Anterior cingulate cortex (tissue), 58 donors: ENCODE results near the gene TENT4A.
A peak's percentile ranks its signal among the peaks of the same experiment; 100 is the strongest.

Source experiments
- DNase-seq, 58 donors: peaks; one replicate each; lab custom pipeline; 2025; lab: John Stamatoyannopoulos, UW

TENT4A gene

DNA sequence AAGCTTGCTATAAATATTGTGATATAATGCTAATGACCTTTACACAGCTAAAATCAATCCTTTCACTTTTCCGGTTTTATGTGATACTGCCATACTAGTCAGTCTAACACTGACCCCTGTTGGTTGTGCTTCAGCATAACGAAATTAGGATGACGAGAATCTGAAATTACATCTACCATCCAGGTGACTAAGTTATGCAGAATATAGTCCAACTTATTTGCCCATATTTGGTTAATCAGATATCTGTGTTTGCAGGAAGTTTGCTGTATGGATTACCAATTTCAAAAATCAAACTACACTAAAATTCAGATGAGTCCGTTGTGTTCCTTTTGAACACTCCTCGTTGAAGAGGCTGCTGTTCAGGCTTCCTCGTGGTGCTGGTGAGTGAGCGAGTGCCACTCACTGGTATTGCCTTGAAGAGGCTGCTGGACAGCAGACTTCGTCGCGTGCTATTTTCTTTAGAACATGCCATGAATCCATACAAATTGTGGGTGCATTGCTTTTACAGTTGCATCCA lies 32.5 kb downstream of the TENT4A start:
- peak in 1 of 58 donors; percentile 36 for DNase-seq

- no peak for DNase-seq
Observed at GRCh38 chr5:6746244-6746643, 33.0 kb downstream of the TENT4A start.

GRCh38 chr5:6747103-6747502 lies 33.9 kb downstream of the TENT4A start:
- no peak for DNase-seq

GRCh38 chr5:6748142-6748541 lies 34.9 kb downstream of the TENT4A start:
- no peak for DNase-seq

DNA sequence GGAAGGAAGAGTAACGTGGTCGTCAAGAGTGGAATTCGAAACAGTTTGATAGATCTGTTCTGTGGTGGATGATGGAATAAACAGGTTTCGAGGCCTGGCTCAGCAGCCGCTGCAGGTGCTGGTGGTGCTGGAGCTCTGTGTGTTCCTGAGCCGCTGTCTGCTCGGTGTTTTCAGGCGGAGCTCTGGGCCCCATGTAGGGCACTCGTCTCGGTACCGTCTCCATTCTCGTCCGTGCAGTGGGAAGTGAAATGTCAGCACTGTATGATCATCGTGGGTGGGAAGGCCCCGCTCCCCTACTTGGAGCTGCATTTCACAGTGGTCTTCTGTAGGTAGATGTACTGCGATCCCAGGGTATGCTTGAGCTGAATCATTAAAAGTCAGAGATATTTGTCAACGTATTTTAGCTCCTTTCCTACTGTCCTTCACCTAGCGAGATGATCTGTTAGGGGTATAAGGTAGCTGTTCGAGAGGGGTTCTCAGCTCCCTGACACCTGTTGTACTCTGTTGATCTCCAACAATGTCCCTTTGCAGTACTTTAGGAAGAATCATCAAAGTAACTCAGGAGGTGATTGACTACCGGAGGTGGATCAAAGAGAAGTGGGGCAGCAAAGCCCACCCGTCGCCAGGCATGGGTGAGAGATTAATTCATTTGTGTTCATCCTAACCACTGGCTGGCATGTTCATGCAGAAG lies 35.9 kb downstream of the TENT4A start:
- no peak for DNase-seq

- no peak for DNase-seq
Observed at GRCh38 chr5:6750142-6750840, 37.1 kb downstream of the TENT4A start.

GRCh38 chr5:6750951-6751685 lies 37.9 kb downstream of the TENT4A start:
- no peak for DNase-seq

DNA sequence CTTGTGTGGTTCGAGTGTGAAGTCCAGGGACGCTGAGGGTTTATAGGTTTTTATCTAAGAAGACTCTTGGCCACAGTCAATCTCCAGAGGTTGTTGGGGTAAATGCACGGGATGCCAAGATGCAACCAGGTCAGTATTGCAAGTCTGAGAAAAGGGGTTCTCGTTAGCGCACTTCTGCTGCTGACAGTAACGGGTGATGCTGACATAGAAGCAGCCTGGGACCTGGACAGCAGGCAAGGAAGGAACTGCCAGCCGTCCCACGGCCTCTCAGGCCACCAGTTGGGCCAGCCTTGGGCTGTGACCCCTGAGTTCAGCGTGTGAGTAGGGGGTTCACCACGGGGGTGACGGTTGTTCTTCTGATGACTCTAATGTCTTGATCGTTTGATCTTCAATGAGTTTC lies 39.0 kb downstream of the TENT4A start:
- no peak for DNase-seq

DNA sequence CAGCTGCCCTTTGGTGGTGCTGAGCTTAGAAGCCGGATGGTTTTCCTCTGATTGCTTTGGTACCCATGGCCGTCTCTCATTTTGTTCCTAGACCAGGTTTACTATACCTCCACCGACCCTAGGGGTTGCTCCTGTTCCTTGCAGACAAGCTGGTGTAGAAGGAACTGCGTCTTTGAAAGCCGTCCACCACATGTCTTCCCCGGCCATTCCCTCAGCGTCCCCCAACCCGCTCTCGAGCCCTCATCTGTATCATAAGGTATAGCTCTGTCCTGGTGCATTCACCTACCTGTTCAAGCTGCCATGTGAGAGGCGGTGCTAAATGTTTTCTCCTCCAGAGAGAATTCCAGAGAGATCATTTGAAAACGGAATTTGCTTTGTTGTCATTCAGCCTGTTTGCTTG lies 39.5 kb downstream of the TENT4A start:
- DNase-seq: no peak

DNA sequence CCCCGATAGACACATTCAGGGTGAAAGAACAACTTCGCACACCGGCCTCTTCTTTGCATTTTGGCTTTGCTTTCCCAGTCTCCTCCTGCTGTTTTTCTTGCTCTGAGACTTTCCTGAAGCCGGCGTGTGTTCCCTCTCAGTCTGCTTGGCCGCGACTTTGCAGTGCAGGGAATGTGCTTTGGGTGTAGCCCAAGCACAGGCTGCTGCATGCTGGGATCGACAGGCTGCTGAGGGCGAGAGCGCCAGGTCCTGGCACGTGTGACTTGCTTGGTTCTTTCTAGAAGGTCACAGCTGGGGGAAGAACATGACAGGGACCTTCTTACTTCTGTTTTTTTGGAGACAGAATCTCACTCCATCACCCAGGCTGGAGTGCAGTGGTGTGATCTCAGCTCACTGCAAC lies 40.6 kb downstream of the TENT4A start:
- peak in 33 of 58 donors; percentile 11 to 69 (median 35) for DNase-seq

GRCh38 chr5:6754766-6755165 lies 41.5 kb downstream of the TENT4A start:
- DNase-seq: no peak

DNA sequence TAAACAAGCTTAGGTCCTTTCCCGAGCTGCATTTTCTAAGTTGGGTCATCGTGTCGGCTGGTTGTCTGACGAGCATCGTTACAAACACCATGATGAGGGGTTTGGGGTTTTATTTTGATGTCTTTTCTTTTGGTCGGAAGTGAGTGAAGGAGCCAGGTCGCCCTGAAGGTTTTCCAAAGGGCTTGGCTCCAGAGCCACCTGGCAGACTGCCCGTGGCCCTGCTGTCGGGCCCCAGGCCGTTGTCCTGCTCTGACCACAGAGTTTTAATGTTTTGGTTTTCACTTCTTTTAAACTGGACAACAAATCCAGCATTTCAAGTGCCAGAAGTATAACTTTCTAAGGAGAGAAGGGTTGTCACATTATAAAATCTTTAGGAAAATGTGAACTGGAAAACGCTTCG lies 42.3 kb downstream of the TENT4A start:
- DNase-seq: peak in 16 of 58 donors; percentile 7 to 50 (median 17)

DNA sequence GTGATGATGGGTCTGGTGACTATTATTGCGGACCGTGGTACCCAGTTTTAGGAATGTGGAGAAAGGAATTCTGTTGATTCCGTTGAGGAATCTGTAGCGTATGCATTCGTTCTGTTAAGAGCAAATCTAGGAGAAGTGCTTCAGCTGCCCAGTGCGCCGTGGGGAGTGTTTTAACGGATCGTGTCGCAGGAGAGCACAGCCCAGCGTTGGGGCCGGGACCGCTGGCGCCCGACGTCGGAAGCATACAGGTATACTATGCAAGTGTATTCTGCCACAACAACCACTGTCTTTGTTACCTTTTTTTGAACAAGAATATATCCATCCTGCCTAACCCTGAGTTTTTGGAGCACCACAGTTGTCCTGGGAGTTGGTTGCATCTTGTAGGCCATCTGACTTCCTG lies 42.7 kb downstream of the TENT4A start:
- DNase-seq: no peak

GRCh38 chr5:6757414-6757969 lies 44.3 kb downstream of the TENT4A start:
- no peak for DNase-seq

DNA sequence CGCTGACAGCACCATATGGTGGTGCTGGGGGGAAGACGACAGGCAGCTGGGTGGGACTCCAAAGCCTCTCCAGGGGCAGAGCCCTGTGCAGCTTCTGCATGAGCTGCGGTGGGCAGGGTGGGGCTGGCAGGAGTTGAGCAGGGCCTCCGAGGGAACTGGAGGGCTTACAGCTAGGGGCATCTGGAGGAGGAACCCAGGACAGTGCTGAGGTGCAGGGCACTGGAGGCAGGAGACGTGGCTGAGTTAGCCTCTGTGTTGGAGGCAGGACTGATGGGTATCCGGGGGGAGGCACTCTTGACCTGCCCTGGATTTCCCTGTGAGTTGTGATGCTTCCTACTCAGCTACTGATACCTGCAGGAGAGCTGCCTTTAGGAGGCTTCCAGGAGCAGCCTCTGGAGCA lies 45.0 kb downstream of the TENT4A start:
- DNase-seq: no peak

- no peak for DNase-seq
Observed at GRCh38 chr5:6758706-6759105, 45.5 kb downstream of the TENT4A start.

DNA sequence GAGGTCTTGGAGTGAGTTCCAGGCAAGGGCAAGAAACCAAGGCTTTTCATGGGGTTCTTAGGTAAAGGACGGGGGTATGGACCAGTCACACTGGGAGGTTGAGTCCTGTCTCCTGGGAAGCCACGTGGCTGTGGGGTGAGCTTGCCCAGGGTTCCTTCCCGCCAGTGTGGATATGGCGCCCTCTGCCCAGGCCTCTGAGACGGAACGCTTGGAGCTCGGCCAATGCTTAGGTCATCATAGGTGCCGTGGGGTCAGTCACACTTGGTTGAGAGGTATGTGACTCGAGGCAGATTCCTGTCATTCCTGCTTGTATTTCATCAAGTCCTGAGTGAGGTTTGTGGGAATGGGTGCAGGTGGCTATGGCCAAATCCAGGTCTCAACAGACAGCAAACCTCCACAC lies 46.2 kb downstream of the TENT4A start:
- no peak for DNase-seq

- no peak for DNase-seq
Observed at GRCh38 chr5:6759983-6760382, 46.8 kb downstream of the TENT4A start.

DNA sequence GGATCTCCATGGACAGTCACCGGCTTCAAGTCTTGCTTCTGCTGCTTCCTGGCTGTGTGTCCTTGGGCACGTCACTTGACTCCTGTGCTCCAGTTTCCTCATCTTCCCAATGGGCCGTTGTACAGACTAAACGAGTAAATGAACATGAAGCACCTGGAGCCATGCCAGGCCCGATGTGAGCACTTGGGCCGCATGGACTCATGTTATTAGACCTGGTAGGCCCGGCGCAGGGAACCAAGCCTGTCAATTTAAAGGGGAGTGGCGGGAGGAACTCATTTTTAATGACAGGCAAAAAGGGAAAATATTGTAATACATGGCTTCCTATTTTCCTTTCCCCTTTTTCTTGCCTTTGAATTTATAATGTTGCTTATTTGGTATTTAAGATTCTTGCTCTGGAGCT lies 47.5 kb downstream of the TENT4A start:
- no peak for DNase-seq

GRCh38 chr5:6761333-6761732 lies 48.1 kb downstream of the TENT4A start:
- no peak for DNase-seq

- DNase-seq: no peak
Observed at GRCh38 chr5:6762116-6762515, 48.9 kb downstream of the TENT4A start.
